OCI-M2 (cell line): ENCODE measurements around the gene DNAJC15.
A peak's percentile ranks its signal among the peaks of the same experiment; 100 is the strongest.
"Not testable (repeated sequence)": the region's sequence is repeated elsewhere in the genome, so short reads cannot be mapped to it uniquely, and the experiment has no call there.

Experiments
- DNase-seq: peaks from one replicate; lab custom pipeline; 2025; ENCODE audit not compliant: unreplicated experiment; lab: John Stamatoyannopoulos, UW

Gene DNAJC15

DNA sequence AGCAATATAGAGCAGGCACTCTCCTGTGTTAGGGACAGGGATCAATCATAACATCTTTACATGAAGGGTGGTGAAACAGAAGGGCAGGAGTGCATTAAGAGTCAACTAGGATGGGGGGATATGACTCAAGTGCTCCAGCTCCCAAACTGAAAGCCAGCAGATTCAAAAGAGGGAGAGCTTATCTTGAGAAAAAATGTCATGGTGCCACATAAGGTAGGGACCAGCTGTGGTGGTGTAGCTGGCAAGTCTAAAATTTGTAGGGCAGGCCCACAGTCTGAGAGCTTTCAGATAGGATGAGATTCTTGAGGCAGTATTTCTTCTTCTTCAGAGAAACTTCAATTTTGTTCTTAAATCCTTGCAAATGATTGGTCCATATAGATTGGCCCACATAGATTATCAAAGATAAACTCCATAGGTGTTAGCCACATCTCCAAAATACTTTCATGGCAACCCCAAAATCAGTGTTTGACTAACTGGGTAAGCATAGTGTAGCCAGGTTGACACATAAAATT lies 19.1 kb downstream of the DNAJC15 start:
- no peak for DNase-seq

DNA sequence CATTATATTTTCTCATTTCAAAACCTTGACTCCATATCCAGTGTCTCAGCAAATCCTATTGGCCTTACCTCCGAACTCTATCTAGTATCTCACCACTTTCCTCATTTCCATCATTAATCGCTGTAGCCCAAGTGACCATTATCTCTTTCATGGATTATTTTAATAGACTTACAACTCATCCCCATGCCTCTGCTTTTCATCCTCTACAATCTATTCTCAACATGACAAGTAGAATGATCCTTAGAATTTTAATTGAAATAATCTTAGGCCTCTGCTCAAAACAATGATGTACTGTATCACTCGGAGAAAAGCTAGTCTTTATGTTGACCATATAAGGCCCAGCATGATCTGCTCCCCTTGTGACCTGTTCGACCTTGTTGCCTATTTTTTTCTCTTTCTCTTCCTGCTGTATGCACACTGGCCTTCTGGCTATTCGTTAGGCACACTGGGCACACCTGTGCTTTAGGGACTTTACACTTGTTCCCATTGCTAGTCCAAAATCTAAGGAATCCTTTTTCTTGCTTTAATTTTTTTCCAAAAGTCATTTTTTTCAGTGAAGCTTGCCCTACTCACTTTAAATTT lies 21.4 kb downstream of the DNAJC15 start:
- no peak for DNase-seq

DNA sequence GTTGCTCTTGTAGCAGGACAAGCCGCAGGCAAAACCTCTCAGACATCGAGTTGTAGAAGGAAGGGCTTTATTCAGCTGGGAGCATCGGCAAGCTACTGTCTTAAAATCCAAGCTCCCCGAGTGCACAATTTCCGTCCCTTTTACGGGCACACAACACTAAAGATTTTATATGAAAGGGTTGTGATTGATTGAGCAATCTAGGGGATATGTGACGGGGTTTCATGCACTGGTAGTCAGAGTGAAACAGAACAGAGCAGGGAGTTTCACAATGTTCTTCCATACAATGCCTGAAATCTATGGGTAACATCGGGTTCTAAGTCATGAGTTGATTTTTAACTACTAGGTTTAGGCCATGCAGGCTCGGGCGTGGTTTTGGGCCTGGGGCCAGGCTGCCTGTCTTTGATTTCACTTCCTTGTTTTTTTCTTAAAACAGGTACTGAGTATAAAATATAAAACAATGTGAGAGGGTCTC lies 22.0 kb downstream of the DNAJC15 start:
- DNase-seq = not testable (repeated sequence)

DNA sequence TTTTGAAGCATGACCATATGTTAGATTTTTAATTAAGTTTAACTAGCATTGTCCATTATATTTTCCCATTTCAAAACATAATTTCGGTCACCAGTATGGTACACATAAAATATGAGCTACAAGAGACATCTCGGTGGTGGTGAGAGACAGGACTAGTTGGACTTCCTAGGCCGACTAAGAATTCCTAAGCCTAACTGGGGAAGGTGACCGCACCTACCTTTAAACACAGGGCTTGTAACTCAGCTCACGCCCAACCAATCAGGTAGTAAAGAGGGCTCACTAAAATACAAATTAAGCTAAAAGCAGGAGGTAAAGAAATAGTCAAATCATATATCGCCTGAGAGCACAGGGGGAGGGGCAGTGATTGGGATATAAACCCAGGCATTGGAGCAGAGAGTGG lies 22.9 kb downstream of the DNAJC15 start:
- DNase-seq = no peak

DNA sequence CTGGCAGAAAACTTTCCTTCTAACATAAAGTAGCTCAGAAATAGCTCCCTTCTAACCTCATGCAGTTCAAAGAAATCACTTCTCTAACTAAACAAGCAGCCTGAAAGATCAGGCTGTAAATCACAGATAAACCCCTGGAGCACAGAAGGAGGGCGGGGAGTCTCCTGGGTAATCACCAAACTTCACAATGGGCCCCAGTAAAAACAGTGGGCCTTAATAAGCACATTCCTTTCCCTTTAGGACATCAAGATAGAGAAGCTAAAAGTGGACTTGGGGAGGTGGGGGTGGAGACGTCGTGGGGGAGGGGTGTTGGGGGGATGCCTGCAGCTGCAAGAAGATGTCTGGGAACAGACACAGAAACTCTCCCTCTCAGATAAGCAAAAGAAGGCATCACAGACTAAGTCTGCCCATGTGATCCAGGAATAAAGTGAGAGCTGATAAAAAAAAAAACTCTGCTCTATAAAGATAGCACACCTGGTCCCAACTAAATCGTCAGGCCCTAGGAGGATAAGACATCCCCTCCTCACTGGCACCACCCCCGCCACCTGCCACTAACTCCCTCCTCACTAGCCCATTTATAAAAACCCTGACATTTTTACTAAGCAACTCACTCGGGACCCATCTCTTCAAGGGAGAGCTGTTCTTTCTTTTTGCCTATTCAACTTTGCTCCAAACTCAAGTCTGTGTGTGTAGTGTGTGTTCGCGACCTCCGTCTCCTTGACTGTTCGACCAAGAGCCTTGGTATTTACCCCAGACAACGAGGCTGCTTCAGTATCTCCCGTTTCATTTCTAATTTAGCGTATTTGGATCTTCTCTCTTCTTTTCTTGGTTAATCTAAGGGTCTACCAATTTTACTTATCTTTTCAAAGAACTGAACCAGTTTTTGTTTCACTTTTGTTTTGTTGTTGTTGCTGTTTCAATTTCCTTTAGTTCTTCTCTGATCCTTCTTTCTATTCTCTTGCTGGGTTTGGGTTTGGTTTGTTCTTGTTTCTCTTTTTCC lies 31.7 kb downstream of the DNAJC15 start:
- peak; percentile 10 for DNase-seq

DNA sequence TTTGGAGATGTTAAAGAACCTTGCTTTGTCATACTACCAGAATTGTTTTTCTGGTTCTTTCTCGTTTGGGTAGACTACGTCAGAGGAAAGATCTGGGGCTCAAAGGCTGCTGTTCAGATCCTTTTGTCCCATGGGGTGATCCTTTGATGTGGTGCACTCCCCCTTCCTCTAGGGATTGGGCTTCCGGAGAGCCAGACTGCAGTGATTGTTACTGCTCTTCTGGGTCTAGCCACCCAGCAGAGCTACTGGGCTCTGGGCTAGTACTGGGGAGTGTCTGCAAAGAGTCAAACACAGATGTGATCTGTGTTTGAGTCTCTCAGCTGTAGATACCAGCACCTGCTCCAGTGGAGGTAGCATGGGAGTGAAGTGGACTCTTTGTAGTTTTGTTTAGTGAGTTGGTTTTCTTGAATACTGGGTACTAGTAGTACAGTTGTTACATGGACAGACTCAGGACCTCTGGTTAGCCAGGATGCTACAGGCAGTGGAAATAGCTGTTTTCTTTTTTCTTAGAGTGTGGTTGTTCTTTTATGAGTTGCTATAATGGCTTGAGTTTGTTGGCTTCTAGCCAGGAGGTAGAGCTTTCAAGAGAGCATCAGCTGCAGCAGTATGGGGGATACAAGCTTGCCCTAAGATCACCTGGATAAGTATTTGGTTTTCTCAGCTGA lies 34.4 kb downstream of the DNAJC15 start:
- no peak for DNase-seq

DNA sequence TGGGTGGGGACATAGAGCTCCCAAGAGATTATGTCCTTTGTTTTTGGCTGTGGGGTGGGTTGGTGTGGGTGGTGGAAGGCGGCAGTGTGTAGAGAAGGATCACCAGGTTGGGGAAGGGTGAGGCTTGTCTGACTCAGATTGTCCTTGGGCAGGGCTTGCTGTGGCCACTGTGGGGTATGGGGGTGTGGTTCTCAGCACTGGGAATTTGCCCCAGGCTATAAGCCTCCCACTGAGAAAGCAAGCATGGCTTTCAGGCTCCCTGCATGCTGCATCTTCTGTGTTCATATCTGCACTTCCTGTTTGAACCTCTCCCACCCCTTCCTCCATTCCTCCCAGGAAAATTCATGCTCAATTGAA lies 34.9 kb downstream of the DNAJC15 start:
- no peak for DNase-seq

DNA sequence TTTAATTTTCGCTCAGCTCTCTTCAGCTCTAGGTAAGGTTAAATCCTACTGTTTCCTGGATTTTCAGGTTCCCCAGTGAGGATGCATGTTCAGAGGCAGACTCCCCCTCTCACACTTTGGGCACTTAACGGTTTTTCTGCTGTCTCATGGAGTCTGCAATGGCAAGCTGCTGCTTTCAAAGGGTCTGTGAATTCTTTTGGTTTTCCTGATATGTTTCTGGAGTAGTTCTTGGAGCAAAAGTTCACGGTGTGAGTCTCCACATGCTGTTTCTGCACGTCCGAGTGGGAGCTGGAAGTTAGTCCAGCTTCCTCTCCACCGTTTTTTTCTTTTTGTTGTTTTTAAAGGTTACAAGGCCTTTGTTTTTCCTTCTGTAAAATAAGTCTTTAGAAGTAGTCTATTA lies 35.4 kb downstream of the DNAJC15 start:
- DNase-seq = no peak

DNA sequence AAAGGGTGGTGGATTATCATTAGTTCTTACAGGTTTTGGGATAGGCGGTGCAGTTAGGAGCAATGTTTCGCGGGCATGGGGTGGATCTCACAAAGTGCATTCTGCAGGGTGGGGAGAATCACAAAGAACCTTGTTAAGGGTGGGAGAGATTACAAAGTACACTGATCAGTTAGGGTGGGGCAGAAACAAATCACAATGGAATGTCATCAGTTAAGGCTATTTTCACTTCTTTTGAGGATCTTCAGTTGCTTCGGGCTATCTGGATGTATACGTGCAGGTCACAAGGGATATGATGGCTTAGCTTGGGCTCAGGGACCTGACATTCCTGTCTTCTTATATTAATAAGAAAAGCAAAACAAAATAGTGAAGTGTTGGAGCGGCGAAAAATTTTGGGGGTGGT lies 36.4 kb downstream of the DNAJC15 start:
- DNase-seq = not testable (repeated sequence)

DNA sequence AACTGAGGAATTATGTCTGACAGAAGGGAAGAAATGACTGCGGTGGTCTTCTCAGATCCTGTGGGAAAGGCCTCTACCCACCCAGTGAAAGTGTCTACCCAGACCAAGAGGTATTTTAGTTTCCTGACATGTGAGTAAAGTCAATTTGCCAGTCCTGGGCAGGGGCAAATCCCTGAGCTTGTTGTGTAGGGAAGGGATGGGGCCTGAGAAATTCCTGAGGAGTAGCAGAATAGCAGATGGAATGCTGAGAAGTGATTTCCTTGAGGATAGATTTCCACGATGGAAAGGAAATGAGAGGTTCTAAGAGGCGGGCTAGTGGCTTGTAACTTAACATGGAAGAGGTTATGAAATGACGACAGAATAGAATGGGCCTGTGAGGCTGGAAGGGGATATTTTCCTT lies 37.4 kb downstream of the DNAJC15 start:
- DNase-seq = not testable (repeated sequence)

DNA sequence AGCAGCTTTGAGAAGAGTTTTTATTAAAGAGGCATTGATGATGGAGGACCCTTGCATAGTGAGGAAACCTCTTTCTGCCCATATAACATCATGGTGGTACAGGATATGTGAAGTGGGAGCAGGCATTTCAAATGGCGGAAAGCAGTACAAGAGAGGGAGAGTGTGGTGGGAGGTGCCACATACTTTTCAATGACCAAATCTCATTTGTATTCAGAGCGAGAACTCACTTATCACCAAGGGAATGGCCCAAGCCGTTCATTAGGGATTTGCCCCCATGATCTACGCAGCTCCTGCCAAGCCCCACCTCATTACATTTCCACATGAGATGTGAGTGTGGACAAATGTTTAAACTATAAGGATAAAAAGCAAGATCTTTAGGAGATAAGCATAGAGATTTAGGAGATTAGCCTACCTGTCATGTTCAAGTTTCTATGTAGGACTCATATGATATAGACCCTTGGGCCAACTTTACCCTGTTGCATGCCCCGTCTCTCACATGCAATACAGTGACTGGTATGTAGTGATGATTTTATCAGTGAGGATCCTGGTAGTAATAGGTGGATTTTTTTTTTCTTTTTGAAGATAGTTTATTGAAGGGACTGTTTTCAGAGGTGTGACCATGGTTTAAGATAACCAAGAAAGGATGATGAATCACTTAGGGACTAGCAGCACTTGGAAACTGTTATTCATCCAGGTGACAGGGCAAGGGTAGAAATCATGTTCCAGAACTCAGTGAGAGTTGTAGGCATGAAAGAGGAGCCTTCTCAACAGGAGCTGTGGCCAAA lies 38.3 kb downstream of the DNAJC15 start:
- no peak for DNase-seq

DNA sequence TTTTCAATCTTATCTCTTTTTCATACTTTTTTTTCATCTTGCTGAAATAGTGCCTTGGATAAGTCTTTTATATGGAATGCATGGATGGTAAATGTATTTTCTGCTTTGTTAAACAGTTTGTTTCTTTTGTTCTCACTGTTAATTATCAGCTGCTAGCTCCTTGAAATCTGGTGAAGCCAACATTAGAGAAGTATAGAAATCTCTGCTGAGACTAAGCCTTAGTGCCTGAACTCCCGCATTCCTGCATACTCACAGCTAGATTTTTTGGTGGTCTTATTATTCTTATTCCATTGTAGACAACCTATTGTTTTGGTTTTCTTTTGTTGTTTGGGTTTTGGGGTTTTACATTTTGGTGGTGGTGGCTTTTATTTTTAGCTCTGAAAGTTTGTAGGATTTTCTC lies 48.4 kb downstream of the DNAJC15 start:
- no peak for DNase-seq

DNA sequence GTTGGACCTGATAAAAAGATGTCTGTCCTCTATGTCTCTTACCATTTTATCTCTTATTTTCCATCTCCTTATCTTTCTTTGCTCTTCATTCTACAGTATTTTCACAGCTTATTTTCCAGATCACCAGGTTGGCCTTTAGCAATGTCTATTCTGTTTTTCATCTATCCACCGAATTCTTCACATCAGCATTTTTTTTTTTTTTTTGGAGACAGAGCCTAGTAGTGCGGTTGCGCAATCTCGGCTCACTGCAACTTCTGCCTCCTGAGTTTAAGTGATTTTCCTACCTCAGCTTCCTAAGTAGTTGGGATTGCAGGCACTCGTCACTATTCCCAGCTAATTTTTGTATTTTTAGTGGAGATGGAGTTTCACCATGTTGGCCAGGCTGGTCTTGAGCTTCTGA lies 49.0 kb downstream of the DNAJC15 start:
- DNase-seq = no peak

DNA sequence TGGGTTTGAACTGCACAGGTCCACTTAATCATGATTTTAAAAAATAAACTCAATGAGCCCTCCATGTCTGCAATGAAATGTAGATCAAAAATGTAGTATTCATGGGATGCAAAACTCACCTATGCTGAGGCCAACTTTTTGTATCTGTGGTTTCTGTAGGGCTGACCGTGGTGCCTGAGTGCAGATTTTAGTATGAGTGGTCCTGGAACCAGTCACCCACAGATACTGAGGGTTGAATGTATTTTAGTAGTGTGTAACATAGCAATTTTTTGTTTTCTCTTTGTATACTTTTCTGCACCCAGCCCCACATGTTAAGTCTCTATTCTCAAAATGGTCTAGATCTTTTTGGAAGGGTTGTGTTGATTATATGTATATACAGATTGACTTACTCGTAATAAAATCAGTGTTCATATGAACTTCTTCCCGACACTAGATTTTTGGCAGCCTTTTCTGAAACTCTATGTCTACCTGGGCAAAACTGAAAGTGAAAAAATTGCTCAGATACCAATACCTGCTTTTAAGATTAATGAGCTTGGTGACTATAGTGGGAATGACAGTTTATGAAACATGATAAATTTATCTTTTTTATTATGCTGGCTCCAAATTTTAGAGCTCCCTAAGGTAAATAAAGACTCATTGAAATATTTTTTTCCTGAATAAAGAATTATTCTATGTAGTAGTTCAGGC lies 51.6 kb downstream of the DNAJC15 start:
- no peak for DNase-seq

DNA sequence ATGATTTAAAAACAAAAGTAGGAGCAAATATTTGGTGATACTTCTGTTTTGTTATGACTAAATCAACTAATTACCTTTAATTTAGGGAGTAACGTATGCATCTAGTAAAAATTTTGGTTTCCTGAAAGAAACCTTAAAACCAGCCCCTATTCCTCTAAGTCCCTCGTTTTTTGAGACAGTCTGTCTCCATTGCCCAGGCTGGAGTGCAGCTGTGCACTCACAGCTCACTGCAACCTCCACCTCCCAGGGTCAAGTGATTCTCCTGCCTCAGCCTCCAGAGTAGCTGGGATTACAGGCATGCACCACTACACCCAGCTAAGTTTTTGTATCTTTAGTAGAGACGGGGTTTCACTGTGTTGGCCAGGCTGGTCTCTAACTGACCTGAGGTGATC lies 52.1 kb downstream of the DNAJC15 start:
- not testable (repeated sequence) for DNase-seq

DNA sequence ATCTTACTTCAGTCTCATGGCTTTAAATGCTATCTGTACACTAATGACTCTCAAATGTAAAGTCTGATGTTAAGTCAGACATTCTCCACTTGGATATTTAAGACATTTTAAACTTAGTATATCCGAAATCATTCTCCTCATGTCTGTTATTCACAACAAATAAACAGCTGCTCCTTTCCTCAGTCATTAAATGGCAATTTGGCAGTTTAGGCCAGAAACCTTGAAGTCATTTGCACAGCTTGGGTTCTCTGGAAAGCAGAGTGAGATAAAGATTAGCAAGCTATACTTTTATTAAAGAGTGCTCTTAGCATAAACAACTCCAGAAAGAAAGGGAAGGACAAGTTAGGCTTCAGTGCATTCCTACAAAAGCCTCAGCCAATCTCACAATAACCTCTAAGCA lies 53.7 kb downstream of the DNAJC15 start:
- no peak for DNase-seq

DNA sequence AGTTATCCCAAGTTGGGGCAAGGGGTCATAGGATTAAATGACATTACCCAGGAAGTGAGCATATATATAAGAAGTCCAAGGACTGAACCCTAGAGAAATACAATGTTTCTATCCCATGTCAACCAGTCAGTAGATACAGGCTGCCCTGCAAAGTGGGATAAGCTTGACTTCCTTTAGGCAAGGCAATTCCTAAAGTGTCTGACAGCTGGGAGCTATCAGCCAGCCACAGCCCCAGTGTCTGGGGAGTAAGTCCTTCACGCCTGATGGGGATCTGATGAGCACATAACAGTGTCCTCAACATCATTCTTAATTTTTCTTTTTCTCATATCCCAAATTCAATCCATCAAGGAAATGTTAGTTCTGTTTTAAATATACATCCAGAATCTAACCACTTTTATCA lies 54.1 kb downstream of the DNAJC15 start:
- no peak for DNase-seq

DNA sequence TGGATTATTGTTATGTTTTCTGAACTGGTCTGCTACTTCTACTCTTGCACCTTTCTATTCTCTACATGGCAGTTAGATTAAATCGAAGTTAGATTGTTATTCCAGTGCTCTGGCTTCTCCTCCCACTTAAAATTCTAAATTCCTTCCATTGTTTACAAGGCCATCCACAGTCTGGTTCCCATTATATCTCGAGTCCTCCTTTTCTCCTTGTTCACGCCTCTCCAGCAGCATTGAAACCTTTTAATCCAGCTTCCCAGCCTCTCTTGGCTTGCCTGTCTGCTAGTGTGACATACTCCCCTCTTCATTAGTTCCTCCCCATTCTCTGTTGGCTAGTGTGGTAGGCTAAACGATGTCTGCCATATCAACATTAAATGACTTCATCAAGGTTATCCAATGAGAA lies 54.5 kb downstream of the DNAJC15 start:
- DNase-seq = no peak

DNA sequence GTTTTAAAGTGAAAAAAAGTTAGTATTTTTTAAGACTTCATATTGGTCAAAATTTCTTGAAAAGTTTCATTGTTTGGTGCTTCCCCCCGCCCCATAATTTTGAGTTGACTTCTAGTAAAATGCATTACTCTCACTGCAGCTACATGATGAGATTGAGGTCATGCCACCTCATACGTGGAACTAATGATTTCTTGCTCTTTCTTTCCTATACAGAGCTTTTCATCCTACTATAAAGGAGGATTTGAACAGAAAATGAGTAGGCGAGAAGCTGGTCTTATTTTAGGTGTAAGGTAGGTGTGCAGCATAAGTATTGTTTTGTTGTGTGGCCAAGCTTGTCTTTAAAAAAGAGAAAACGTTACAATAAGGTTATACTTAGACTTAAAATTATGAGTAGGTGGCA lies 55.0 kb downstream of the DNAJC15 start:
- no peak for DNase-seq

DNA sequence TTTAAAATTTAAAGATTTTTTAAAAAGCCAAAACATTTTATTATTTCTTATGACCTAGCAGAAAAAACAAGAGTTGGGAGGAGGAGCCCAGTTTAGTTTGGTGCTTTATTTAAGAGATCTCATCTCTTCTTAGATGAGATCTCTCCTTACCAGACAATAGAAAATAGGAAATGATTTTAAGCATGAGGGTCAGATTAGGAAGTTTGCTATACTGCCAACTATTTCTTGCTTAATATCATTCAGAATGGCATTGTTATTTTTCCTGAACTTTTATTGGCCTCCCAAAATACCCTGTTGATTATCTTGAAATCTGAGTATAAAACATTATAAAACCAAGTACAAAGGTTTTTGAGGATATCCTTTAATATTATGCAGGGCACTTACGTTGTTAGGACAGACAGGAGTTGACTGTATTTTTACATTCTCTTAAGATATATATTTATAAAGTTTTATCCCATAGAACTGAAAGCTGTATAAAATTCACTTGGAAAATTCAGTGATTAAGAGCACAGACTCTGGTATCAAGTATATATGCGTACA lies 56.1 kb downstream of the DNAJC15 start:
- DNase-seq = no peak
